HG03139 (cell line): ENCODE results near the gene PDCD1.
"Not testable (repeated sequence)": the region's sequence is repeated elsewhere in the genome, so short reads cannot be mapped to it uniquely, and the experiment has no call there.

ENCODE experiments used
- ATAC-seq: cut with Tn5 transposase; IDR thresholded peaks from one replicate; pipeline ENCODE4 v1.9.1; 2021; ENCODE audit not compliant: unreplicated experiment

PDCD1 gene

DNA sequence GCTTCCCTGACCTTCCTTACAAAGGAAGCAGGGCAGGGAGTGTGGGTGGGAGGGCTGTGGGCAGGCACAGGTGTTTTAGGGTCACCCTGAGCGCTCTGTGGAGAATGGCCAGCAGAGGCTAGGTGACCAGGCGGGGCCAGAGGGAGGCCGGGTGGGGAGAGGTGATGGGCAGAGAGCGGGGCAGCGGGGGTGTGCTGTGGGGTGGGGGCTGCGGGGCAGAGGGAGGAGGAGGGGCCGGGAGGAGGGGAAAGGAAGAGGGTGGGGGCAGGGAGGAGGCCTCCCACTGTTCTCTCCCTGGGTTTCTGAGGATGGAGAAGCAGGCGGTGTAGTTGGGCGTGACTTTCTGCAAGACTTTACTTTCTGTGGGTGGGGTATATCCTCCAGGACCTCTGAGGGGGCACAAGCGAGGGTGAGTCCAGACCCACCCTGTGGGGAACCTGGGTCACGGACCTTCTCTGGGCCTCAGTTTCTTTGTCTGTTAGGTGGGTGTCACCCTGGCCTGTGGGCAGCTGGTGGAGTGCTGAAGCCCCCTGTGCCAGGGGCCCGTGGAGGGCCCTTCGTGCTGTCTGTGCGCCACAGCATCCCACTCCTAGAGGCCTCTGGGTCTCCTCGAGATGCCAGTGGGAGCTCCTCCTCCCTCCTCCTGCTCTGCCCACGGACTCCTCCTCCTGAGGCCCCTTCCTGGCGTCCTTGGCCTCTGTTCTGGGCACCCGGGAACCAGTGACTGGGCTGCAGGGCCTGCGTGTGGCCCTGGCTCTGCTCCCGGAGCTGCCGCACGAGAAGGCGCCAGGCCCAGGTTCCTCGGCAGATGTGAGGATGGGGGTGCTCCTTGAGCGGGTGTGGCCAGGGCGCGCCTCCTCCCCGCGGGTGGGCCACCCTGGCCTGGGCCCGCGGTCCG is 56.0 kb downstream of the PDCD1 start:
- no peak for ATAC-seq

DNA sequence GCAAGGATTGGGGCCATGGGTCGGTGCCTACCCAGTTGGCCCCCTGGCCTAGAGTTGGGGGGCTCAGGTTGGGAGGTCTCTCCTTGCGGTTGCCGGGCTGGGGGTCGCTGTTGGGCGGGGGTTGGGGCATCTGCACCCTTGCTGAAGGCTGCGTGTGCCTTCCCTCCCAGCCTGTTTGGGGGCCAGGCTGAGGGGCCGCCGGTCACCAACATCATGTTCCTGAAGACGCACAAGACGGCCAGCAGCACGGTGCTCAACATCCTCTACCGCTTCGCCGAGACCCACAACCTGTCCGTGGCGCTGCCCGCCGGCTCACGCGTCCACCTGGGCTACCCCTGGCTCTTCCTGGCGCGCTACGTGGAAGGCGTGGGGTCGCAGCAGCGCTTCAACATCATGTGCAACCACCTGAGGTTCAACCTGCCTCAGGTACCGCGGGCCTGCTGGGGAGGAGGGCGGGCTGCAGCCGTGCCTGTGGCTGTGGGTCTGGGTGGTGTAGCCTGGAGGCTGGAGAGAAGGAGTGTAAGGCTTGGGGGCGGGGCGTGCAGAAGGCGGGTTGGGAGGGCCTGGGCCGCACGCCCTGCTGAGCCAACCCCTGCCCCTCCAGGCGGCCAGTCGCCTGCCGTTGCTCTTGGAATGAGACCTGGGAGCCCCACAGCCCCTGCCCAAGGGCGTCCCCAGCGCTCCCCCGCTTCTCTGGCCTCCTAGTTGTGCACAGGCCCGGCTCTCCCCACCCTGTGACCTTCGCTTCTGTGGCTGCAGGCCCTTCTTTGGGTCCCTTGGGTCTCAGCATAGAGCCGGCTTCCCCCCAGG is 56.9 kb downstream of the PDCD1 start:
- no peak for ATAC-seq

DNA sequence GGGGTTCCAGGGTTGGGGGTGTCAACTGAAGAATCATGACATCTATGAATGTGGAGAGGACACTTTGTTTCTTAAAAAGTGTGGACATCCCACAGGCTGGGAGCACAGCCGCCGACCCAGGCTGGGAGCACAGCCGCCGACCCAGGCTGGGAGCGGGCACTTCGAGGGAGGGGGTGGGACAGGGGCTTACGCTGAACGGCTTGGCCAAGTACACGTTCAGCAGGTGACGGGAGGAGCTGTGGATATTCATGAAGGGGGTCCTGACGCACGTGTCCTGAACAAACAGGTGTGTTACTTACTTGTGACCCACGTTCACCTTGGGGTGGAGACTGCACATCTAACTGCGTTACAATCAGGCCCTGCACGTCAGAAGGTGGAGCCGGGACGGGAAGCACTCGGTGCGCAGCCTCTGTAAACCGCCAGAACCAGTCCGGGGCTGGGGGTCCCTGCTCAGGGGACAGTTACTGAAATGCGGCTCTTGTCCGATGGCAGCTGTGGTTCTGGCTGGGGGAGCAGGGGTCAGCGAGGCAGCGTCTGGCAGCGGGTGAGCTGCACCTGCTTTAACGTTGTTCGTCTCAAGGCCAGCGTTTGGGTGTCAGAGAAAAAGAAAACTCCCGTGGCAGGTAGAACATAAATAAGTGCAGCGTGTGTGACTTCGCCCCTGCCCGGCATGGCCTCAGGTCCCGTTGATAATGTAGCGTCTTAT is 58.3 kb downstream of the PDCD1 start:
- not testable (repeated sequence) for ATAC-seq
